GM12873 (cell line): ENCODE data around the gene ENOX2.

Experiments
- TF ChIP-seq, protein P1 (sequence below): IDR thresholded peaks from 2 replicates; pipeline ENCODE4 v1.5.1; 2012; ENCODE audit warnings: low read depth, mild to moderate bottlenecking, moderate library complexity, low read length, control low read depth; ENCODE audit not compliant: insufficient read depth; ENCODE audit errors: missing control alignments

ENOX2 gene

GRCh38 chrX:130877892-130878341, 25.1 kb downstream of the ENOX2 start:
- TF ChIP-seq, protein P1, sequence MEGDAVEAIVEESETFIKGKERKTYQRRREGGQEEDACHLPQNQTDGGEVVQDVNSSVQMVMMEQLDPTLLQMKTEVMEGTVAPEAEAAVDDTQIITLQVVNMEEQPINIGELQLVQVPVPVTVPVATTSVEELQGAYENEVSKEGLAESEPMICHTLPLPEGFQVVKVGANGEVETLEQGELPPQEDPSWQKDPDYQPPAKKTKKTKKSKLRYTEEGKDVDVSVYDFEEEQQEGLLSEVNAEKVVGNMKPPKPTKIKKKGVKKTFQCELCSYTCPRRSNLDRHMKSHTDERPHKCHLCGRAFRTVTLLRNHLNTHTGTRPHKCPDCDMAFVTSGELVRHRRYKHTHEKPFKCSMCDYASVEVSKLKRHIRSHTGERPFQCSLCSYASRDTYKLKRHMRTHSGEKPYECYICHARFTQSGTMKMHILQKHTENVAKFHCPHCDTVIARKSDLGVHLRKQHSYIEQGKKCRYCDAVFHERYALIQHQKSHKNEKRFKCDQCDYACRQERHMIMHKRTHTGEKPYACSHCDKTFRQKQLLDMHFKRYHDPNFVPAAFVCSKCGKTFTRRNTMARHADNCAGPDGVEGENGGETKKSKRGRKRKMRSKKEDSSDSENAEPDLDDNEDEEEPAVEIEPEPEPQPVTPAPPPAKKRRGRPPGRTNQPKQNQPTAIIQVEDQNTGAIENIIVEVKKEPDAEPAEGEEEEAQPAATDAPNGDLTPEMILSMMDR: no peak

DNA sequence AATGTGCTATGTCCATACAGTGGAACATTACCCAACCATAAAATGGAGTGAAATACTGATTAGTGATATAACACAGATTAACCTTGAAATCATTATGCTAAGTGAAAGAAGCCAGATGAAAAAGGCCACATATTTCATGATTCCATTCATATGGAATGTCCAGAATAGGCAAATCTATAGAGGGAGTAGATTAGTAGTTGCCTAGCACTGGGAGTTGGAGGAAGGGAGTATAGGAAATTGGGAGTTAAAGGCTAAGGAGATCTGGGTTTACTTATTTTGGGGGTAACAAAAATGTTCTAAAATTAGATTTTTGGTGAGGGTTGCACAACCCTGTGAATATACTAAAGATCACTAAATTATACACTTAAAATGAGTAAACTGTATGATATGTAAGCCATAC, 26.8 kb downstream of the ENOX2 start:
- TF ChIP-seq, protein P1: no peak

DNA sequence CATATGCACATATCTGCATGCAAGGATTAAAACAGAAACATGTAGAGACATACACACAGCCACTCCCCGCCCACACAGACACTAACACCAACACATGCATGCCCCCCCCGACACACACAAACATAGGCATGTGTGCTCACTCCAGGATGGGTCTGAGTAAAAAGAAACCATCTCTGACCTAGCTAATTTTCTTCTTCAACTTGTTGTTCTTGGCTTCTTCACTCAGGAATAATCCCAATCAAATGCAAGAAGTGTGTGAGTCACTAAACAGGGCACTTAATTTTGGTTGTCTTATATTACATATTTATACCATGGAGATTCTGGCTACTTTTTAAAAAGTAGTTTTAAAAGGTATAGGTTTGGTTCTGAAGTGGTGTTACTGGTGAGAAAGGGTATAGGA, 28.3 kb downstream of the ENOX2 start:
- TF ChIP-seq, protein P1: no peak

- TF ChIP-seq, protein P1: no peak
Observed at GRCh38 chrX:130869239-130869638, 33.8 kb downstream of the ENOX2 start.

DNA sequence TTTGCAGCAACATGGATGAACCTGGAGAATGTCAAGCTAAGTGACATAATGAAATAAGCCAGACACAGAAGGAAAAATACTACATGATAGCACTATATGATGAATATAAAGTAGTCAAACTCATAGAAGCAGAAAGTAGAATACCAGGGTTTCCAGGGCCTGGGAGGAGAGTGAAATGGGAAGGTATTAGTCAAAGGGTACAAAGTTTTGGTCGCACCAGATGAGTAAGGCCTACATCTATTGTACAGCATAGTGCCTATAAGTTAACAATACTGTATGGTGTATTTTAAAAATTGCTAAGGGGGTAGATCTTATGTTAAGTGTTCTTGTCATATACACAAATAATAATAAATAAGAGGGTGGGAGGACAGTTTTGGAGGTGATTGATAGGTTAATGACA, 41.5 kb downstream of the ENOX2 start:
- TF ChIP-seq, protein P1: no peak

DNA sequence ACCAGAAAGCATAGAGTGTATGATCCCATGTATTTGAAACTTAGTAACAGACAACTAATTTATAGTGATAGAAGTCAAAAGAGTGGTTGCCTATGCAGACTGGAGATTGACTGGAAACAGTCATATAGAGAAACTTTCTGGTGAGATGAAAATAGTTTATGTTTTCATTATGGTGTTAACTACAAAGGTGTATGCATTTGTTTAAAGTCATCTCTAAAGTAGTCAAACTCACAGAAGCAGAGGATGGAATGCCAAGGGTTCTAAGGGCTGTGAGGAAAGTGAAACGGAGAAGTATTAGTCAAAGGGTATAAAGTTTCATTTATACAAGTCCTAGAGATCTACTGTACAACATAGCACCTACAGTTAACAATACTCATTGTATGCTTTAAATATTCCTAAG, 45.8 kb downstream of the ENOX2 start:
- TF ChIP-seq, protein P1: no peak

DNA sequence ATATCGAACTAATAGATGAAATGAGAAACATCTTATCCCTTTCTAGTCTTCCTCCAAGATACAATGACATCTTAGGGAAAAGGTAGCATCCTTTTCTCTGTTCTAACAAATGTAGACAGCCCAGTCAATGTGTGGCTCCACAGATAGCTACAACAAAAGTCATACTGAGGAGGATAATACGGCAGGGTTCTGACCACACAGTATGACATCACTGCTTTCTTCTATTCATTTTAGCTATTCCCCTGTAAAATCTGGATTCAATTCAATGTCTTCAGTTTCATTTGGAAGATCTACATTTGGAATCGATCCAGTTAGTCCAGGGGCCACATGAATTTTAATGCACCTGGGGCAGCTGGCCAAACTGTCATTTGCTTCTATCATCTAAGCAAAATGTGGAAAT, 51.4 kb downstream of the ENOX2 start:
- TF ChIP-seq, protein P1: no peak
